H1 (cell line): ENCODE measurements around the gene SEMA6D. TPM values are rescaled to one million over a fixed set of nuclear protein-coding genes. Genes with fewer than 3 reads are reported as not detected.

Source experiments
- E2F6 ChIP-seq: IDR thresholded peaks from 2 replicates; pipeline ENCODE4 v1.6.1; 2012; ENCODE audit warnings: inconsistent platforms
- NANOG ChIP-seq: IDR thresholded peaks from 2 replicates; pipeline ENCODE4 v1.6.1; 2011; ENCODE audit warnings: low read length, low read depth, mild to moderate bottlenecking, inconsistent platforms; ENCODE audit not compliant: insufficient read depth, poor library complexity, severe bottlenecking
- SP1 ChIP-seq: IDR thresholded peaks from 2 replicates; pipeline ENCODE4 v1.6.1; 2011; ENCODE audit warnings: low read depth, low read length
- TEAD4 ChIP-seq: IDR thresholded peaks from 2 replicates; pipeline ENCODE4 v1.6.1; 2012; ENCODE audit warnings: low read depth, low read length, inconsistent platforms, mixed read lengths
- USF2 ChIP-seq: IDR thresholded peaks from 2 replicates; pipeline ENCODE4 v1.6.1; 2011; ENCODE audit warnings: low read length, improper control_type of control experiment
- polyA plus RNA-seq, 7 experiments: library from polyadenylated mRNA; depleted of rRNA in 3 of 7; stranded (reverse) in 5 of 7; unstranded in 2 of 7; fragments of >200 nt in 5 of 7; fragments of 200-250 nt in 2 of 7; gene quantifications; 1 replicate in 5 of 7; 2 replicates in 1 of 7; 4 replicates in 1 of 7; pipeline versions ENCODE4 v1.2.1 to v1.2.3, GENCODE V29; 2011 to 2013; ENCODE audit warnings: missing spikeins in 2 of 7, mixed read lengths in 2 of 7
- total RNA-seq: library from RNA; stranded (reverse); fragmentation: NEBNext Ultra II Directional; extraction: Animal tissue kit (Norgen Biotek cat#: 25700); gene quantifications from 2 replicates; pipeline ENCODE4 v1.2.1, GENCODE V29; 2021

SEMA6D gene
- total and polyA plus RNA-seq, 2 of the 8 experiments (the other 6 are each of a cell fraction or from before 2014, with no cell fraction given) = 2.2 to 3.8 TPM

GRCh38 chr15:47721676-47722075 is 4.4 kb downstream of the SEMA6D start (continued):
- TF ChIP-seq E2F6 (no peak), TEAD4 (no peak), NANOG (no peak), SP1 (no peak), USF2 (no peak)
